GM12874 (cell line): ENCODE data around the gene NDUFB4.

ENCODE experiments used
- TF ChIP-seq, protein P1 (sequence below): IDR thresholded peaks from 2 replicates; pipeline ENCODE4 v1.5.1; 2011; ENCODE audit warnings: low read depth, mild to moderate bottlenecking, control low read depth, low read length, moderate library complexity; ENCODE audit not compliant: insufficient read depth

Gene NDUFB4

GRCh38 chr3:120596853-120597223 lies 702 bp downstream of the NDUFB4 start:
- TF ChIP-seq, protein P1, sequence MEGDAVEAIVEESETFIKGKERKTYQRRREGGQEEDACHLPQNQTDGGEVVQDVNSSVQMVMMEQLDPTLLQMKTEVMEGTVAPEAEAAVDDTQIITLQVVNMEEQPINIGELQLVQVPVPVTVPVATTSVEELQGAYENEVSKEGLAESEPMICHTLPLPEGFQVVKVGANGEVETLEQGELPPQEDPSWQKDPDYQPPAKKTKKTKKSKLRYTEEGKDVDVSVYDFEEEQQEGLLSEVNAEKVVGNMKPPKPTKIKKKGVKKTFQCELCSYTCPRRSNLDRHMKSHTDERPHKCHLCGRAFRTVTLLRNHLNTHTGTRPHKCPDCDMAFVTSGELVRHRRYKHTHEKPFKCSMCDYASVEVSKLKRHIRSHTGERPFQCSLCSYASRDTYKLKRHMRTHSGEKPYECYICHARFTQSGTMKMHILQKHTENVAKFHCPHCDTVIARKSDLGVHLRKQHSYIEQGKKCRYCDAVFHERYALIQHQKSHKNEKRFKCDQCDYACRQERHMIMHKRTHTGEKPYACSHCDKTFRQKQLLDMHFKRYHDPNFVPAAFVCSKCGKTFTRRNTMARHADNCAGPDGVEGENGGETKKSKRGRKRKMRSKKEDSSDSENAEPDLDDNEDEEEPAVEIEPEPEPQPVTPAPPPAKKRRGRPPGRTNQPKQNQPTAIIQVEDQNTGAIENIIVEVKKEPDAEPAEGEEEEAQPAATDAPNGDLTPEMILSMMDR: no peak

DNA sequence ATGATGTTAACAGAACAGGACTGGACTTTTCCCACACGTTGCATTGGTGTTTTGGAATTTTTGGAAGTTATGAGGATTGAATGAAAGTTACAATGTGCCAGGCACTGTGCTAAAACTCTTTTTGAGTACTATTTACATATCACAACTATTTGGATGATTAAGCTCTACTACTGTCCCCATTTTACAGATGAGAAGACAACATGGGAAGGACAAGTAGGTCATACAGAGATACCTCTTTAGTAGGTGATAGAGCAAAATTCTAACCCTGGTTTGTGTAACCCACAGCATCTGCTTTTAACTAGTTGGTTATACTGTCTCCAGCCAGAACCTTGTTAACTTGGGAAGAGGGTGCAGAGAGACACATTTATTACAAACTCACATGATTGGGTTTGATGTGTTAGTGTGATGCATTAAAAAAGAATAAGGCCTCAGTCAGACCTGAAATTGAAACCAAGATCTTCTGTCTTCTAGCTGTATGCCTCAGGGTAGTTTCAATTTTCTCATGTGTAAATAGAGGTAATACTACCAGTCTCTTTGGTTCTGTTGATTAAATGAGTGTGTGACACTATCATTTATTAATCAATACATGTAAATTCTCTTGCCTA lies 1.4 kb downstream of the NDUFB4 start:
- TF ChIP-seq, protein P1: no peak

GRCh38 chr3:120599211-120599610 lies 3.1 kb downstream of the NDUFB4 start:
- TF ChIP-seq, protein P1: no peak

DNA sequence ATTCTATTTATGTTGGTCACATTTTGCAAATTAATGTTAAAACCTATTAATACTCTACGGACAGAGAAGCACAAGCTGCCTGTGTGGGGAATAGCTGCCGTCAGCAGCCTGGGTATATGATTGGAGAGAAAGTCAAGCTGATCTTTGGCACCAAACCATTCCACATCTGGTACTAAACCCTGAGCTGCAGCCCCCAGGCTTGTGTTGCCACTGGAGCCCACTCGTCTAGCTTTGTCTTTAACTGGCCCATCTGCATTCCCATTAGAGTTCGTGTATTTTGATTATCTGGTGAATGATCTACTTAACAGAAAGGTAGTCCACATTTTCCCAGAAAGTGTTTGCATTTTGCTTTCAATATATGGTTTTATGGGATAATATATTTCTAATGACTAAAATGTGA lies 5.4 kb downstream of the NDUFB4 start:
- TF ChIP-seq, protein P1: no peak

GRCh38 chr3:120602682-120603081 lies 6.5 kb downstream of the NDUFB4 start:
- TF ChIP-seq, protein P1: no peak

GRCh38 chr3:120604382-120604781 lies 8.2 kb downstream of the NDUFB4 start:
- TF ChIP-seq, protein P1: no peak

DNA sequence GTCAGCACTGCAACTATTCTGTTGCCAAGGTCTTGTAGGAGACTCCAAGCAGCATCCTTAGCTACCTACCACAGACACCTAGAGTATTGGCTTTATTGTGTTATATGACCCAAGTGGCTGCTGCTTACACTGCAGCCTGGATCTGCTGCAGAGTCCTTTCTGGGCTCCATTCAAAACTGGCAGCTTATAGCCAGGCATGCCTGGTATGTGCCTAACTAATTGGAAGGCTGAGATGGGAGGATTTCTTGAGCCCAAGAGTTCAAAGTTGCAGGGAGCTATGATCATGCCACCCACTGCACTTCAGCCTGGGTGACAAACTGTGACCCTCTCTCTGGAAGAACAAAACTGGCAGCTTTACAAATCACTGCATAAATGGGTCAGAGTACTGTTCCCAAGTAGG lies 8.6 kb downstream of the NDUFB4 start:
- TF ChIP-seq, protein P1: no peak
